Astrocyte of the spinal cord (primary cell): ENCODE results near the gene EPM2A.

ENCODE experiments used
- DNase-seq: peaks from one replicate; pipeline ENCODE4 v3.0.0; 2011; ENCODE audit warnings: low read depth, low spot score
- H3K4me3 ChIP-seq: 2 replicates; pipeline ENCODE4 v1.5.1; 2011; ENCODE audit warnings: low read depth, mild to moderate bottlenecking, low read length, moderate library complexity
- in situ Hi-C: cut with HindIII; loops from 2 replicates; pipeline ENCODE4 v1.10.0; 2017; ENCODE audit warnings: low sequenced_read_pairs
- TF ChIP-seq, protein P1 (sequence below): IDR thresholded peaks from 2 replicates; pipeline ENCODE4 v1.5.1; 2012; ENCODE audit warnings: low read depth, mild to moderate bottlenecking, low read length, inconsistent platforms

The EPM2A gene

DNA sequence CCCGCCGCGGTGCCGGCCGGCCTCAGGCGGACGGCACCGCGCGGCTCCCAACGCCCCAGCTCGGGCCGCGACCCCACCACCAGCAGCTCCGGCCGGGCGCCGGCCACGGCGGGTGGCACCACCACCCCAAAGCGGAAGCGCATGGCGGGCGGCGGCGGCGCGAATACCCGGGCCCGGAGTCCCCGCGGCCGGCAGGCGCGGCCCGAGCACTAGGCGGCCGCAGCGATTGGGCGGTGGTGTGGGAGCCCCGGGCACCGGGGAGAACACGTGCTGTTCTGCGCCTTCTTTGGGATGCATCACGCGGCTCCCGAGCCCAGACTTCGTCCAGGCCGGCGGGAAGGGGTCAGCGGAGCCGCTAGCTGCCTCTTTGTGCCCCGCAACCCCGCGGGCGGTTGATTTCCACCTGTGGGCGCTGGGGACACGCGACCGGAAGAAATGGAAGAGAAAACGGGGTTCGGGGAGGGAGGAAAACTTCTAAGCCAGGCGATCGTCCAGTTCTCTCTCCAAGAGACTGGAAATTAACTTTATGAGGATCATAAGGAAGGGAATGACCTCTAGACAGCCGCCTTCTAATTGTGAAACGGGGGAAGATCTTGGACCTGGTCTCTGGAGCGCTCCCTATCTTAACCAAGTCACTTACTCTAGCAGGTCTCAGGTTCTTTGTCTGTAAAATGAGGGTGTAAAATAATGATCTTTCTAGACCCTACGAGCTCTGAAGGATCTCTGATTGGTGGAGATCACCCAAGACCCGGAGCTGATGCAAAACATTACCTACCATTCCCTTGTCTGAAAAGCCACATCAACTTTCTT, at the start of gene EPM2A:
Gene EPM2A (minus strand): TSS at position 165 of the 810 bp plus-strand sequence. CDS start 22 bp downstream, at position 143.
- DNase-seq = peak; percentile 79
- in situ Hi-C loops = no loop called here
- H3K4me3 ChIP-seq = peak within 1 kb of the TSS; percentile 64
- TF ChIP-seq, protein P1, sequence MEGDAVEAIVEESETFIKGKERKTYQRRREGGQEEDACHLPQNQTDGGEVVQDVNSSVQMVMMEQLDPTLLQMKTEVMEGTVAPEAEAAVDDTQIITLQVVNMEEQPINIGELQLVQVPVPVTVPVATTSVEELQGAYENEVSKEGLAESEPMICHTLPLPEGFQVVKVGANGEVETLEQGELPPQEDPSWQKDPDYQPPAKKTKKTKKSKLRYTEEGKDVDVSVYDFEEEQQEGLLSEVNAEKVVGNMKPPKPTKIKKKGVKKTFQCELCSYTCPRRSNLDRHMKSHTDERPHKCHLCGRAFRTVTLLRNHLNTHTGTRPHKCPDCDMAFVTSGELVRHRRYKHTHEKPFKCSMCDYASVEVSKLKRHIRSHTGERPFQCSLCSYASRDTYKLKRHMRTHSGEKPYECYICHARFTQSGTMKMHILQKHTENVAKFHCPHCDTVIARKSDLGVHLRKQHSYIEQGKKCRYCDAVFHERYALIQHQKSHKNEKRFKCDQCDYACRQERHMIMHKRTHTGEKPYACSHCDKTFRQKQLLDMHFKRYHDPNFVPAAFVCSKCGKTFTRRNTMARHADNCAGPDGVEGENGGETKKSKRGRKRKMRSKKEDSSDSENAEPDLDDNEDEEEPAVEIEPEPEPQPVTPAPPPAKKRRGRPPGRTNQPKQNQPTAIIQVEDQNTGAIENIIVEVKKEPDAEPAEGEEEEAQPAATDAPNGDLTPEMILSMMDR = no peak

DNA sequence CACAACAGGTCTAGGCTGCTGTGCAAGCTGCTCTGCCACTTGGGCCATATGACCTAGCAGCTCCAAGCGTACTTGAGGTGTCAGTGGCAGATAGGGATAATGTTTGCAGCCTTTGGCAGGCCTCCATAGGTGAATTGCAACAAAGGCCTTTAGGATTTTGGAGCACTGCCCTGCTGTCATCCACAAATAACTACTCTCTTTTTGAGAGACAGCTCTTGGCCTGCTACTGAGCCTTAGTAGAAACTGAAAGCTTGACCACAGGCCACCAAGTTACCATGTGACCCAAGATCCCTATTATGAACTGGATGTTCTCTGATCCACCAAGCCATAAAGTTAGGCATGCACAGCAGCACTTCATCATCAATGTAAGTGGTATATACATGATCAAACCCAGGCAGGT, 49.4 kb upstream of the EPM2A start:
- TF ChIP-seq, protein P1 = no peak
- no peak for DNase-seq
- H3K4me3 ChIP-seq = no peak overlapping the region
- in situ Hi-C loops = no loop called here

DNA sequence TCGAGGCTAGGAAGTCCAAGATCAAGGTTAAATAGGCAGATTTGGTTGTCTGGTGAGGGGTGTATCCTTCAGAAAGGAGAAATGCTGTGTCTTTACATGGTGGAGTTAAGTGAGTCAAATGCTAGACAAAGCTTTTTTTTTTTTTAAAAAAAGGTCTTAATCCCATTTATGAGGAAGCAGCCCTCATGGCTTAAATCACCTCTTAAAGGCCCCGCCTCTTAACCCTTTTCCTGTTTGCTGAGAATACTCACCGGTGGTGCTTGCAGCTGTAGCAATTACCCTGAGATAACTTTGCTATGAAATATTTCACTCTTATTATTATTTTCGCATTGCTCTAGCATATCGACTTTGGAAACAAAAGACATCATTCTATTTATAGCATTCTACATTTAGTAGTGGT, 48.5 kb upstream of the EPM2A start:
- no peak for DNase-seq
- H3K4me3 ChIP-seq = no peak overlapping the region
- in situ Hi-C loops = no loop called here
- TF ChIP-seq, protein P1 = no peak

DNA sequence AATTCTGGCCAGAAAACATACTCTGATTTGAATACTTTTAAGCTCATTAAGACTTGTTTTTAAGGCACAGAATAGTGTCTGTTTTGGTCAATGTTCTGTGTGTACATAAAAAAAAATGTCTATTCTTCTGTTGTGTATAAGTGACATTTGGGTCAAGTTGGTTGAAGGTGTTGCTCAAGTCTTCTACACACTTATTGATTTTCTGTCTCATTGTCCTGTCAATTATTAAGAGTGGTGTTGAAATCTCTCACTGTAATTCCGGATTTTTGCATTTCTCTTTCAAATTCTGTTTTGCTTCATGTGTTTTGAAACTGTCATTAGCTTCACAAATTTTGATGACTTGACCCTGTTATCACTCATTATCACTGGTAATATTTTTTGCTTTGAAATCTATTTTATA, 37.5 kb upstream of the EPM2A start:
- no peak overlapping the region for H3K4me3 ChIP-seq
- TF ChIP-seq, protein P1 = no peak
- in situ Hi-C loops = no loop called here
- DNase-seq = no peak

DNA sequence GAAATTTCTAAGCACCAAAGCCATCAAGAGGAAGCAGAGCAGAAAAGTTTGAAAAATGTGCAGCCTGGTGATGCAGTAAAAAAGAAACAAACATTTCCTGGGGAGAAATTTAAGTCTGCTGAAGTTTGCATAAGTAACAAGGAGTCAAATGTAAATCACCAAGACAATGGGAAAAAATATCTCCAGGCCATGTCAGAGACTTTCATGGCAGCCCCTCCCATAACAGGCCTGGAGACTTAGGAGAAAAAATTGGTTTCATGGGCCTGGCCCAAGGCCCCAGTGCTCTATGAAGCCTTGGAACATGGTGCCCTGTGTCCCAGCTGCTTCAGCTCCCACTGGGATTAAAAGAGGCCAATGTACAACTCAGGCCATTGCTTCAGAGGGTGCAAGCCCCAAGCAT, 30.1 kb upstream of the EPM2A start:
- in situ Hi-C loops = no loop called here
- DNase-seq = no peak
- TF ChIP-seq, protein P1 = no peak
- H3K4me3 ChIP-seq = no peak overlapping the region

DNA sequence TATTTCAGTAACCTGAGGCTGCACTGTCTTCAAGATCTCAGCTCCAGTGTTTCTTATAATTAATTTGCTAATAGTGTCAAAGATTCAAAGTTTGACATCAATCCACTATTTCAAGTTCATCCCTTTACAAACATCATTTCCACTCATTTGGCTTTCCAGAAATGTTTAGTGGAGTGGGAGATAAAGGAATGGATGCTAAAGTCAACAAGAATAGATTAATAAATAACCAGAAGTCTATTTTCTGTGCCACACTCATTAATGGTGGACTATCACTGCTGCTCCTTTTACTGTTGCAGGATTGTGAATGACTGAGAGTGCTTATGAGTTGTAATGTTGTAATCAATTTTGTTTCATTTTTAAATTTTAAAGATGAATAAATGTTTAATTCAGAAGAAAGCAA, 28.4 kb upstream of the EPM2A start:
- no peak for DNase-seq

More for the DNA sequence above, 28.4 kb upstream of the EPM2A start:
- no peak overlapping the region for H3K4me3 ChIP-seq
- TF ChIP-seq, protein P1 = no peak
- in situ Hi-C loops = no loop called here
